NCI-H748 (cell line): ENCODE data around the gene NRROS.
"Not testable (repeated sequence)": the region's sequence is repeated elsewhere in the genome, so short reads cannot be mapped to it uniquely, and the experiment has no call there.

Source experiments
- DNase-seq: peaks from one replicate; lab custom pipeline; 2025; ENCODE audit not compliant: unreplicated experiment; lab: John Stamatoyannopoulos, UW

Gene NRROS

GRCh38 chr3:196624067-196624790, 15.3 kb upstream of the NRROS start:
- no peak for DNase-seq

- DNase-seq = no peak
These were observed 14.6 kb upstream of the NRROS start for GRCh38 chr3:196624907-196625306.

GRCh38 chr3:196625331-196625730, 14.2 kb upstream of the NRROS start:
- DNase-seq = no peak

GRCh38 chr3:196627918-196628231, 11.6 kb upstream of the NRROS start:
- no peak for DNase-seq

- DNase-seq = no peak
These were observed 10.3 kb upstream of the NRROS start for GRCh38 chr3:196629228-196629627.

GRCh38 chr3:196631682-196632045, 7.8 kb upstream of the NRROS start:
- peak; percentile 43 for DNase-seq

- peak; percentile 89 for DNase-seq
These were observed 7.3 kb upstream of the NRROS start for GRCh38 chr3:196632046-196632751.

- no peak for DNase-seq
These were observed 5.8 kb upstream of the NRROS start for GRCh38 chr3:196633555-196634151.

- DNase-seq = no peak
These were observed 5.3 kb upstream of the NRROS start for GRCh38 chr3:196634224-196634623.

- no peak for DNase-seq
These were observed 4.7 kb upstream of the NRROS start for GRCh38 chr3:196634829-196635228.

GRCh38 chr3:196636369-196637349, 2.8 kb upstream of the NRROS start:
- no peak for DNase-seq

- not testable (repeated sequence) for DNase-seq
These were observed 1.6 kb upstream of the NRROS start for GRCh38 chr3:196637941-196638340.

- peak; percentile 35 for DNase-seq
These were observed 522 bp upstream of the NRROS start for GRCh38 chr3:196638861-196639482.

- no peak for DNase-seq
These were observed 964 bp downstream of the NRROS start for GRCh38 chr3:196640297-196641018.

GRCh38 chr3:196641333-196642054, 2.0 kb downstream of the NRROS start:
- no peak for DNase-seq

GRCh38 chr3:196642434-196642833, 2.9 kb downstream of the NRROS start:
- DNase-seq = no peak

- no peak for DNase-seq
These were observed 3.8 kb downstream of the NRROS start for GRCh38 chr3:196643201-196643749.

- DNase-seq = no peak
These were observed 4.3 kb downstream of the NRROS start for GRCh38 chr3:196643761-196644160.

- no peak for DNase-seq
These were observed 5.6 kb downstream of the NRROS start for GRCh38 chr3:196645096-196645495.
